ENCODE results near the gene IGHMBP2. TPM values are rescaled to one million over a fixed set of nuclear protein-coding genes. Genes with fewer than 3 reads are reported as not detected.

Gene IGHMBP2
- total RNA-seq, 3 donors from 2014 or later (not counting 1 experiment from before 2014, with no cell fraction given) = 31.5 to 52.3 (median 48.5) TPM

- DNase-seq (no peak), ATAC-seq (no peak)
- Mint-ChIP-seq H3K9me3 (peaks cover 5 to 8% of the 10 kb centered on the region in 2 donors), H3K4me3 (no peak overlapping the region), H3K4me1 (no peaks in the 10 kb centered on the region), H3K27ac (no peak overlapping the region), H3K27me3 (ENCODE audit: low read depth in 2 of 2) (no peaks in the 10 kb centered on the region), H3K36me3 (peaks cover 31% of the 10 kb centered on the region)
- Histone ChIP-seq H3K27me3 (ENCODE audit: control insufficient read depth, insufficient read depth, low read length) (no peaks in the 10 kb centered on the region), H3K9me3 (ENCODE audit: control insufficient read depth, insufficient read depth, low read length) (peaks cover 16% of the 10 kb centered on the region), H3K27ac (ENCODE audit: low read length) (no peak overlapping the region), H3K36me3 (ENCODE audit: control insufficient read depth, insufficient read depth, low read length) (peaks cover 58% of the 10 kb centered on the region), H3K4me1 (ENCODE audit: control insufficient read depth, insufficient read depth, low read length) (no peaks in the 10 kb centered on the region), H3K4me3 (ENCODE audit: low read length) (no peak overlapping the region)
- intact Hi-C loops (cut with micrococcal nuclease) = no loop called here
- 92% methylated on average over 6 of the region's 6 CpGs for WGBS (ENCODE audit: insufficient coverage)
- no peak for TF ChIP-seq CTCF (IDR thresholded peaks at IDR 0.05)
These were observed 24.6 kb downstream of the IGHMBP2 start for GRCh38 chr11:68928136-68928880.

GRCh38 chr11:68929135-68929534 is 25.4 kb downstream of the IGHMBP2 start:
- peaks cover 55% of the 10 kb centered on the region for H3K36me3 ChIP-seq (ENCODE audit: control insufficient read depth, insufficient read depth, low read length)
- Mint-ChIP-seq H3K27ac (no peak overlapping the region), H3K27me3 (ENCODE audit: low read depth in 2 of 2) (no peaks in the 10 kb centered on the region), H3K4me1 (no peaks in the 10 kb centered on the region), H3K36me3 (peaks cover 27% of the 10 kb centered on the region), H3K4me3 (no peak overlapping the region), H3K9me3 (peaks cover 5 to 8% of the 10 kb centered on the region in 2 donors)
- H3K4me1 ChIP-seq (ENCODE audit: control insufficient read depth, insufficient read depth, low read length) = no peaks in the 10 kb centered on the region
- no peak for TF ChIP-seq CTCF (IDR thresholded peaks at IDR 0.05)
- H3K27ac ChIP-seq (ENCODE audit: low read length) = no peak overlapping the region
- H3K4me3 ChIP-seq (ENCODE audit: low read length) = no peak overlapping the region
- peaks cover 16% of the 10 kb centered on the region for H3K9me3 ChIP-seq (ENCODE audit: control insufficient read depth, insufficient read depth, low read length)
- intact Hi-C loops (cut with micrococcal nuclease) = no loop called here
- H3K27me3 ChIP-seq (ENCODE audit: control insufficient read depth, insufficient read depth, low read length) = no peaks in the 10 kb centered on the region
- DNase-seq = no peak
- no peak for ATAC-seq
- WGBS (ENCODE audit: insufficient coverage) = 97% methylated on average over 20 of the region's 20 CpGs

GRCh38 chr11:68929706-68930570 is 26.2 kb downstream of the IGHMBP2 start:
- no peak overlapping the region for H3K27ac ChIP-seq (ENCODE audit: low read length)

More at GRCh38 chr11:68929706-68930570, 26.2 kb downstream of the IGHMBP2 start:
- WGBS (ENCODE audit: insufficient coverage) = 92% methylated on average over 19 of the region's 20 CpGs
- H3K36me3 Mint-ChIP-seq = peaks cover 21% of the 10 kb centered on the region
- ATAC-seq (no peak), DNase-seq (no peak)
- H3K4me1 Mint-ChIP-seq = no peaks in the 10 kb centered on the region
- Histone ChIP-seq H3K27me3 (ENCODE audit: control insufficient read depth, insufficient read depth, low read length) (no peaks in the 10 kb centered on the region), H3K4me3 (ENCODE audit: low read length) (no peak overlapping the region), H3K36me3 (ENCODE audit: control insufficient read depth, insufficient read depth, low read length) (peaks cover 53% of the 10 kb centered on the region), H3K9me3 (ENCODE audit: control insufficient read depth, insufficient read depth, low read length) (peaks cover 9% of the 10 kb centered on the region), H3K4me1 (ENCODE audit: control insufficient read depth, insufficient read depth, low read length) (no peaks in the 10 kb centered on the region)
- H3K4me3 Mint-ChIP-seq = no peak overlapping the region
- no peaks in the 10 kb centered on the region for H3K27me3 Mint-ChIP-seq (ENCODE audit: low read depth in 2 of 2)
- intact Hi-C loops (cut with micrococcal nuclease) = no loop called here
- no peak overlapping the region for H3K27ac Mint-ChIP-seq
- no peak for TF ChIP-seq CTCF (IDR thresholded peaks at IDR 0.05)
- peaks cover 5 to 8% of the 10 kb centered on the region in 2 donors for H3K9me3 Mint-ChIP-seq

All from natural killer cell (primary cell).